Measurements from ENCODE around the gene RFTN1.

DNA sequence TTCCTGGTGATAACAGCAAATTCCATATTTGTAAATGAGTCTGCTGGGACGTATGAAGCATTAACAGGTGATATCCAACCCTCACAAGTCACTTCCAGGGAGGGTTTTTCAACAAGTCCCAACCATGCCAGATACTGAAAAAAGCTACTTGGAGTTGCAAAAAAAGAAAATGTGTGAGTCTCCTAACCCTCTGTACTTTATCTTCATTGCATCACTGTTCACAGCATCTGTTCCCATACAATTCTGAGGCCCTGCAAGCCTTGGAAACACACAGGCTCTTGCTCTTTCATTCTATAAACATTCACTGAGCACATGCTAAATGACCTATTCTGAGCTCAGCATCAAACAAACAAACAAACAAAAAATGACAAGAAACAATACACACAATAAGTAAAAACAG, 120.8 kb downstream of the RFTN1 start:
- TF ChIP-seq, protein P1, sequence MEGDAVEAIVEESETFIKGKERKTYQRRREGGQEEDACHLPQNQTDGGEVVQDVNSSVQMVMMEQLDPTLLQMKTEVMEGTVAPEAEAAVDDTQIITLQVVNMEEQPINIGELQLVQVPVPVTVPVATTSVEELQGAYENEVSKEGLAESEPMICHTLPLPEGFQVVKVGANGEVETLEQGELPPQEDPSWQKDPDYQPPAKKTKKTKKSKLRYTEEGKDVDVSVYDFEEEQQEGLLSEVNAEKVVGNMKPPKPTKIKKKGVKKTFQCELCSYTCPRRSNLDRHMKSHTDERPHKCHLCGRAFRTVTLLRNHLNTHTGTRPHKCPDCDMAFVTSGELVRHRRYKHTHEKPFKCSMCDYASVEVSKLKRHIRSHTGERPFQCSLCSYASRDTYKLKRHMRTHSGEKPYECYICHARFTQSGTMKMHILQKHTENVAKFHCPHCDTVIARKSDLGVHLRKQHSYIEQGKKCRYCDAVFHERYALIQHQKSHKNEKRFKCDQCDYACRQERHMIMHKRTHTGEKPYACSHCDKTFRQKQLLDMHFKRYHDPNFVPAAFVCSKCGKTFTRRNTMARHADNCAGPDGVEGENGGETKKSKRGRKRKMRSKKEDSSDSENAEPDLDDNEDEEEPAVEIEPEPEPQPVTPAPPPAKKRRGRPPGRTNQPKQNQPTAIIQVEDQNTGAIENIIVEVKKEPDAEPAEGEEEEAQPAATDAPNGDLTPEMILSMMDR (IDR thresholded peaks at IDR 0.05; ENCODE audit: low read depth, low read length, poor library complexity, severe bottlenecking) = no peak
- no peak for TF ChIP-seq EZH2phosphoT487 (IDR thresholded peaks at IDR 0.05; ENCODE audit: borderline replicate concordance, low read length)

Measured in DOHH2 (cell line).